ENCODE results near the gene SCIMP. TPM values are rescaled to one million over a fixed set of nuclear protein-coding genes. Genes with fewer than 3 reads are reported as not detected.

The SCIMP gene
- total and polyA plus RNA-seq, 2 of the 4 experiments (the other 2 are of a cell fraction), result not detected

DNA sequence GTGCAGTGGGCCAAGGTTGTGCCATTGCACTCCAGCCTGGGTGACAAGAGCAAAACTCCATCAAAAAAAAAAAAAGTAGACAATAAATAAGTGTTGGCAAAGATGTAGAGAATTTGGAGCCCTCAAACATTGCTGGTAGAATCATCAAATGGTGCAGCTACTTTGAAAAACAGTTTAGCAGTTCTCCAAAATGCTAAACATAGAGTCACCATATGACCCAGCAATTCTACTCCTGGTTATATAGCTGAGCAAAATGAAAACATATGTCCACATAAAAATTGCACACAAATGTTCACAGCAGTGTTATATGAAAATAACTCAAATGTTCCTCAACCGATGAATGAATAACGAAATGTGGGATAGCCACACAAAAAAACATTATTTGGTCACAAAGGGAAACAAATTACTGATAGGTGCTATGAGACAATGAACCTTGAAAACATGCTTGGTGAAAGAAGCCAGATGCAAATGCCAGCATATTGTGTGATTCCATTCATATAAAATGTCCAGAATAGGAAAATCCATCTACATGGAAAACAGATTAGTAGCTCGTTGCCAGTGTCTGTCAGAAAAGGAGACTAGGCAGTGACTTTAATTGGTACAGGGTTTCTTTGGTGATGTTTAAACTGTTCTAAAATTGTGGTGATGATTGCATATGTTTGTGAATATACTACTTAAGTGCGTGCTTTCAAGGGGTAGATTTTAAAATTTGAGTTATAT lies 34.7 kb upstream of the SCIMP start:
- Histone ChIP-seq H4K8ac (ENCODE audit: low read depth in 2 of 2, low read length in 2 of 2) (no peak overlapping the region), H3K4me1 (ENCODE audit: control insufficient read depth, insufficient read depth, low read length) (no peaks in the 10 kb centered on the region), H2AFZ (replicated peaks; ENCODE audit: low read length, poor library complexity) (no peak overlapping the region), H3K4me2 (ENCODE audit: low read depth, low read length) (no peak overlapping the region), H3K27ac (ENCODE audit: insufficient read depth, low read length) (no peak overlapping the region), H3K4me3 (ENCODE audit: insufficient read depth, low read depth, low read length) (no peak overlapping the region), H2BK120ac (ENCODE audit: low read depth, low read length) (no peak overlapping the region), H3K23ac (ENCODE audit: low read depth, low read length) (no peak overlapping the region), H2AK9ac (replicated peaks; ENCODE audit: low read depth, low read length, poor library complexity) (no peak overlapping the region), H4K91ac (ENCODE audit: insufficient read depth, low read depth, low read length) (no peak overlapping the region), H3K27me3 (ENCODE audit: control insufficient read depth, insufficient read depth, low read length) (no peaks in the 10 kb centered on the region), H3K9me3 (ENCODE audit: control insufficient read depth, insufficient read depth, low read length) (no peaks in the 10 kb centered on the region; the same call in 1 of the 2 replicates), H3K56ac (ENCODE audit: extremely low read depth, insufficient read depth, low read length) (no peak overlapping the region), H4K5ac (ENCODE audit: low read depth, low read length) (no peak overlapping the region), H3K18ac (ENCODE audit: low read depth, low read length) (no peak overlapping the region), H3K9ac (ENCODE audit: low read depth, low read length) (no peak overlapping the region), H3K79me1 (ENCODE audit: low read depth in 1 of 2, low read length in 2 of 2) (no peaks in the 10 kb centered on the region), H3K14ac (replicated peaks; ENCODE audit: low read depth, low read length) (no peak overlapping the region), H2AK5ac (ENCODE audit: low read depth, low read length) (no peak overlapping the region), H2BK20ac (ENCODE audit: low read depth, low read length) (no peak overlapping the region), H2BK15ac (ENCODE audit: low read depth, low read length) (no peak overlapping the region), H4K20me1 (ENCODE audit: insufficient read depth, low read length) (no peaks in the 10 kb centered on the region), H2BK5ac (ENCODE audit: low read depth, low read length, poor library complexity, severe bottlenecking) (no peak overlapping the region), H3K4ac (ENCODE audit: low read depth, low read length) (no peak overlapping the region), H3K36me3 (ENCODE audit: control insufficient read depth, insufficient read depth, low read length) (no peaks in the 10 kb centered on the region), H3K9me1 (ENCODE audit: insufficient read depth, low read length) (no peaks in the 10 kb centered on the region)
- ChIA-PET CTCF (no interaction called here), POLR2A (ENCODE audit: unreplicated experiment) (no interaction called here)
- no TSS peak for BruUV-seq (replicated peaks)
- in situ Hi-C loops (cut with MboI; ENCODE audit: low sequenced_read_pairs) (no loop called here), dilution Hi-C loops (cut with HindIII; ENCODE audit: low sequenced_read_pairs, unreplicated experiment) (no loop called here), intact Hi-C loops (cut with micrococcal nuclease) (no loop called here)
- ATAC-seq (ENCODE audit: low read depth), result no peak
- WGBS, 2 experiments (ENCODE audit: extremely low coverage in 2 of 2, insufficient read length in 1 of 2), result no CpG with 5 or more reads among the region's 4 CpGs
- no peak for DNase-seq
- TF ChIP-seq POLR2A (IDR thresholded peaks at IDR 0.05; ENCODE audit: low read depth, low read length), result no peak
- TF ChIP-seq ELK1 (IDR thresholded peaks at IDR 0.05; ENCODE audit: borderline replicate concordance, low read depth, low read length), result no peak
- TF ChIP-seq SMC3 (IDR thresholded peaks at IDR 0.05; ENCODE audit: low read depth, low read length), result no peak
- TF ChIP-seq MAZ (IDR thresholded peaks at IDR 0.05; ENCODE audit: borderline replicate concordance, low read depth, low read length), result no peak
- no peak for TF ChIP-seq RAD21 (IDR thresholded peaks at IDR 0.05; ENCODE audit: low read length)
- no peak for TF ChIP-seq NFE2L2 (IDR thresholded peaks at IDR 0.05; ENCODE audit: low read depth, low read length)
- no peak for TF ChIP-seq BHLHE40 (IDR thresholded peaks at IDR 0.05; ENCODE audit: low read depth, low read length)
- no peak for TF ChIP-seq MAFK (IDR thresholded peaks at IDR 0.05; ENCODE audit: low read depth, low read length)

Measured in IMR-90 (cell line).